PFSK-1 (cell line): ENCODE results near the gene ANKHD1.

Source experiments
- POLR2AphosphoS5 ChIP-seq: IDR thresholded peaks from 2 replicates; pipeline ENCODE4 v1.6.1; 2012; ENCODE audit warnings: low read depth, mild to moderate bottlenecking, control low read depth, low read length, moderate library complexity
- TF ChIP-seq, protein P1 (sequence below), 2 experiments: IDR thresholded peaks; 2 replicates each; pipeline versions ENCODE4 v1.6.1 to v1.8.0; 2011 to 2012; ENCODE audit warnings: low read depth in 2 of 2, low read length in 2 of 2, control low read depth in 1 of 2, inconsistent platforms in 1 of 2, mild to moderate bottlenecking in 1 of 2, moderate library complexity in 1 of 2; ENCODE audit not compliant: insufficient read depth in 1 of 2

DNA sequence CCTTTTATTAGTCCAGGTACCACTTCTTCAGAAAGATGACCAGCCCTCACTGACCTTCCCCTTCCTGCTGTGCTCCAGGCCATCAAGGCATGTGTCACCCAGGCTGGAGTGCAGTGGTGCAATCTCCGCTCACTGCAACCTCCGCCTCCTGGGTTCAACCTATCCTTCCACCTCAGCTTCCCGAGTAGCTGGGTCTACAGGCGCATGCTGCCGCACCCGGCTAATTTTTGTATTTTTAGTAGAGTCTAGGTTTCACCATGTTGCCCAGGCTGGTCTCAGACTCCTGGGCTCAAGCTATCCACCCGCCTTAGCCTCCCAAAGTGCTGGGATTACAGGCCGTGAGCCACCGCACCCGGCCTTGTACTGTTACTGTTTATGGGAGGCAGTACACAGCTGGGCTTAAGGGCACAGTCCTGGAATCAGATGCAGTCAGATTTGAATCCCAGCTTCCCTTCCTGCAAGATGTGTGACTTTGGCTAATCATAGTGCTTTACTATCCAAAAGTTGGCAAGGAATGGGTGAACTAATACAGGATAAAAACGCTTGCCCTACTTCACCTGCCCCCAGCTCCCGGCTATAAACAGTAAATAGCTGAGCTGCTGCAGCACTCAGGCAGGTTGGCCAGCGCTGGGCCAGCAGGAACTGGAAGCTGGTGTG lies 145.3 kb downstream of the ANKHD1 start:
- no peak; the same call in 1 of the 2 replicates for TF ChIP-seq POLR2AphosphoS5
- TF ChIP-seq, protein P1, sequence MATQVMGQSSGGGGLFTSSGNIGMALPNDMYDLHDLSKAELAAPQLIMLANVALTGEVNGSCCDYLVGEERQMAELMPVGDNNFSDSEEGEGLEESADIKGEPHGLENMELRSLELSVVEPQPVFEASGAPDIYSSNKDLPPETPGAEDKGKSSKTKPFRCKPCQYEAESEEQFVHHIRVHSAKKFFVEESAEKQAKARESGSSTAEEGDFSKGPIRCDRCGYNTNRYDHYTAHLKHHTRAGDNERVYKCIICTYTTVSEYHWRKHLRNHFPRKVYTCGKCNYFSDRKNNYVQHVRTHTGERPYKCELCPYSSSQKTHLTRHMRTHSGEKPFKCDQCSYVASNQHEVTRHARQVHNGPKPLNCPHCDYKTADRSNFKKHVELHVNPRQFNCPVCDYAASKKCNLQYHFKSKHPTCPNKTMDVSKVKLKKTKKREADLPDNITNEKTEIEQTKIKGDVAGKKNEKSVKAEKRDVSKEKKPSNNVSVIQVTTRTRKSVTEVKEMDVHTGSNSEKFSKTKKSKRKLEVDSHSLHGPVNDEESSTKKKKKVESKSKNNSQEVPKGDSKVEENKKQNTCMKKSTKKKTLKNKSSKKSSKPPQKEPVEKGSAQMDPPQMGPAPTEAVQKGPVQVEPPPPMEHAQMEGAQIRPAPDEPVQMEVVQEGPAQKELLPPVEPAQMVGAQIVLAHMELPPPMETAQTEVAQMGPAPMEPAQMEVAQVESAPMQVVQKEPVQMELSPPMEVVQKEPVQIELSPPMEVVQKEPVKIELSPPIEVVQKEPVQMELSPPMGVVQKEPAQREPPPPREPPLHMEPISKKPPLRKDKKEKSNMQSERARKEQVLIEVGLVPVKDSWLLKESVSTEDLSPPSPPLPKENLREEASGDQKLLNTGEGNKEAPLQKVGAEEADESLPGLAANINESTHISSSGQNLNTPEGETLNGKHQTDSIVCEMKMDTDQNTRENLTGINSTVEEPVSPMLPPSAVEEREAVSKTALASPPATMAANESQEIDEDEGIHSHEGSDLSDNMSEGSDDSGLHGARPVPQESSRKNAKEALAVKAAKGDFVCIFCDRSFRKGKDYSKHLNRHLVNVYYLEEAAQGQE (IDR thresholded peaks at IDR 0.05; ENCODE audit: insufficient read depth in 1 of 2, low read depth in 2 of 2, low read length in 2 of 2), result no peak
